ENCODE results near the gene ENGASE.
"Not testable (repeated sequence)": the region's sequence is repeated elsewhere in the genome, so short reads cannot be mapped to it uniquely, and the experiment has no call there.

Gene ENGASE

GRCh38 chr17:79072544-79072943 lies 2.1 kb upstream of the ENGASE start:
- POLR2A ChIA-PET = no interaction called here
- no peak for DNase-seq (ENCODE audit: extremely low spot score)
- CTCF ChIA-PET = interaction anchor here (1.1 kb wide), 1 partner anchor 27 kb away, joined by 3 read pairs; no protein-coding TSS in a partner anchor
- TF ChIP-seq HDGF (IDR thresholded peaks at IDR 0.05; ENCODE audit: borderline replicate concordance) = no peak
- TF ChIP-seq PKNOX1 (IDR thresholded peaks at IDR 0.05) = no peak

- TF ChIP-seq ARNT (IDR thresholded peaks at IDR 0.05) (no peak), PKNOX1 (IDR thresholded peaks at IDR 0.05) (no peak), SUZ12 (IDR thresholded peaks at IDR 0.05) (no peak), CTBP1 (IDR thresholded peaks at IDR 0.05; ENCODE audit: borderline replicate concordance) (no peak), FOXA1 (IDR thresholded peaks at IDR 0.05) (no peak), ZNF384 (IDR thresholded peaks at IDR 0.05) (no peak), TARDBP (IDR thresholded peaks at IDR 0.05) (no peak)
- POLR2A ChIA-PET = interaction anchor here (1.6 kb wide), 1 partner anchor 45 kb away, joined by 4 read pairs; no protein-coding TSS in a partner anchor
- CTCF ChIA-PET = interaction anchor here (0.5 to 1.1 kb wide), 2 partner anchors 27 to 85 kb away, joined by 3 read pairs; no protein-coding TSS in a partner anchor
- no peak for DNase-seq (ENCODE audit: extremely low spot score)
These were observed 1.5 kb upstream of the ENGASE start for GRCh38 chr17:79073016-79073705.

GRCh38 chr17:79073706-79074088 lies 927 bp upstream of the ENGASE start:
- no peak for TF ChIP-seq NFRKB (IDR thresholded peaks at IDR 0.05)
- DNase-seq (ENCODE audit: extremely low spot score) = no peak
- POLR2A ChIA-PET = interaction anchor here (1.6 kb wide), 1 partner anchor 45 kb away, joined by 4 read pairs; no protein-coding TSS in a partner anchor
- CTCF ChIA-PET = interaction anchor here (0.5 to 1.1 kb wide), 2 partner anchors 28 to 85 kb away, joined by 3 read pairs; no protein-coding TSS in a partner anchor

GRCh38 chr17:79074121-79074648 lies 439 bp upstream of the ENGASE start:
- not testable (repeated sequence) for DNase-seq (ENCODE audit: extremely low spot score)
- CTCF ChIA-PET = interaction anchor here (0.7 to 1.4 kb wide), 4 partner anchors 9 to 320 kb away, joined by 3 to 7 read pairs (median 4); no protein-coding TSS in a partner anchor
- POLR2A ChIA-PET = interaction anchor here (0.7 to 1.6 kb wide), 10 partner anchors 11 to 318 kb away, joined by 3 to 7 read pairs (median 3); no protein-coding TSS in a partner anchor

- CTCF ChIA-PET = interaction anchor here (1.4 kb wide), 1 partner anchor 317 kb away, joined by 7 read pairs; no protein-coding TSS in a partner anchor
- no peak for DNase-seq (ENCODE audit: extremely low spot score)
- POLR2A ChIA-PET = no interaction called here
- TF ChIP-seq SUZ12 (IDR thresholded peaks at IDR 0.05) (no peak), ARNT (IDR thresholded peaks at IDR 0.05) (no peak), PKNOX1 (IDR thresholded peaks at IDR 0.05) (no peak)
These were observed 774 bp downstream of the ENGASE start for GRCh38 chr17:79075446-79075750.

GRCh38 chr17:79075861-79076406 lies 1.3 kb downstream of the ENGASE start:
- TF ChIP-seq ELF4 (IDR thresholded peaks at IDR 0.05) = no peak
- TF ChIP-seq SUZ12 (IDR thresholded peaks at IDR 0.05) = no peak
- CTCF ChIA-PET = no interaction called here
- POLR2A ChIA-PET = interaction anchor here (1.0 kb wide), 1 partner anchor 31 kb away, joined by 3 read pairs; no protein-coding TSS in a partner anchor
- no peak for DNase-seq (ENCODE audit: extremely low spot score)

GRCh38 chr17:79077587-79077986 lies 3.0 kb downstream of the ENGASE start:
- TF ChIP-seq LEF1 (IDR thresholded peaks at IDR 0.05; ENCODE audit: borderline replicate concordance) (no peak), SP1 (IDR thresholded peaks at IDR 0.05) (no peak), NFRKB (IDR thresholded peaks at IDR 0.05) (no peak), HDGF (IDR thresholded peaks at IDR 0.05; ENCODE audit: borderline replicate concordance) (no peak), ZNF384 (IDR thresholded peaks at IDR 0.05) (no peak), ELF4 (IDR thresholded peaks at IDR 0.05) (no peak), ARNT (IDR thresholded peaks at IDR 0.05) (no peak), FOXM1 (IDR thresholded peaks at IDR 0.05; ENCODE audit: borderline replicate concordance) (no peak), FOXK2 (IDR thresholded peaks at IDR 0.05) (no peak), CTBP1 (IDR thresholded peaks at IDR 0.05; ENCODE audit: borderline replicate concordance) (no peak)
- ChIA-PET POLR2A (no interaction called here), CTCF (no interaction called here)
- no peak for DNase-seq (ENCODE audit: extremely low spot score)
